ENCODE measurements around the gene NUFIP1.
A peak's percentile ranks its signal among the peaks of the same experiment; 100 is the strongest.
"Not testable (repeated sequence)": the region's sequence is repeated elsewhere in the genome, so short reads cannot be mapped to it uniquely, and the experiment has no call there.

NUFIP1 gene

GRCh38 chr13:44920013-44920412 is 69.3 kb downstream of the NUFIP1 start:
- DNase-seq (ENCODE audit: low read depth in 2 of 2), result no peak

- no peak for DNase-seq (ENCODE audit: low read depth in 2 of 2)
These were observed 70.0 kb downstream of the NUFIP1 start for GRCh38 chr13:44919104-44919804.

GRCh38 chr13:44918326-44919103 is 70.8 kb downstream of the NUFIP1 start:
- peak in 1 of 2 experiments; percentile 88 for DNase-seq (ENCODE audit: low read depth in 2 of 2)

GRCh38 chr13:44917589-44918325 is 71.5 kb downstream of the NUFIP1 start:
- peak; percentile 95 for DNase-seq (ENCODE audit: low read depth in 2 of 2)

- no peak for DNase-seq (ENCODE audit: low read depth in 2 of 2)
These were observed 76.8 kb downstream of the NUFIP1 start for GRCh38 chr13:44912278-44913016.

- DNase-seq (ENCODE audit: low read depth in 2 of 2), result no peak
These were observed 80.6 kb downstream of the NUFIP1 start for GRCh38 chr13:44908712-44909111.

GRCh38 chr13:44908266-44908665 is 81.0 kb downstream of the NUFIP1 start:
- DNase-seq (ENCODE audit: low read depth in 2 of 2), result no peak

- peak in 1 of 2 experiments; percentile 30 for DNase-seq (ENCODE audit: low read depth in 2 of 2)
These were observed 82.6 kb downstream of the NUFIP1 start for GRCh38 chr13:44906713-44907112.

GRCh38 chr13:44906230-44906629 is 83.0 kb downstream of the NUFIP1 start:
- DNase-seq (ENCODE audit: low read depth in 2 of 2), result no peak

GRCh38 chr13:44905556-44905955 is 83.7 kb downstream of the NUFIP1 start:
- no peak for DNase-seq (ENCODE audit: low read depth in 2 of 2)

- peak; percentile 84 to 86 for DNase-seq (ENCODE audit: low read depth in 2 of 2)
These were observed 84.3 kb downstream of the NUFIP1 start for GRCh38 chr13:44904967-44905366.

- DNase-seq (ENCODE audit: low read depth in 2 of 2), result peak in 1 of 2 experiments; percentile 26
These were observed 85.7 kb downstream of the NUFIP1 start for GRCh38 chr13:44903574-44903985.

GRCh38 chr13:44902738-44903137 is 86.5 kb downstream of the NUFIP1 start:
- DNase-seq (ENCODE audit: low read depth in 2 of 2), result no peak

- no peak for DNase-seq (ENCODE audit: low read depth in 2 of 2)
These were observed 89.3 kb downstream of the NUFIP1 start for GRCh38 chr13:44899967-44900366.

- DNase-seq (ENCODE audit: low read depth in 2 of 2), result not testable (repeated sequence)
These were observed 91.0 kb downstream of the NUFIP1 start for GRCh38 chr13:44898308-44898707.

- no peak for DNase-seq (ENCODE audit: low read depth in 2 of 2)
These were observed 93.3 kb downstream of the NUFIP1 start for GRCh38 chr13:44895953-44896335.

GRCh38 chr13:44895264-44895952 is 93.9 kb downstream of the NUFIP1 start:
- no peak for DNase-seq (ENCODE audit: low read depth in 2 of 2)

- no peak for DNase-seq (ENCODE audit: low read depth in 2 of 2)
These were observed 95.1 kb downstream of the NUFIP1 start for GRCh38 chr13:44894001-44894770.
